GM10266 (cell line): Measurements from ENCODE around the gene CTNNA3.

Source experiments
- DNase-seq: peaks from one replicate; pipeline ENCODE4 v3.0.0; 2012; ENCODE audit errors: extremely low spot score
- CTCF ChIP-seq: IDR thresholded peaks from 2 replicates; pipeline ENCODE4 v1.5.1; 2012; ENCODE audit warnings: mild to moderate bottlenecking, low read depth; ENCODE audit not compliant: control insufficient read depth, insufficient read depth; ENCODE audit errors: missing control alignments

CTNNA3 gene

GRCh38 chr10:66917104-66917503, 778.9 kb downstream of the CTNNA3 start:
- TF ChIP-seq CTCF, result no peak
- DNase-seq, result no peak

- DNase-seq, result no peak
- TF ChIP-seq CTCF, result no peak
Measured at GRCh38 chr10:66916030-66916429, 780.0 kb downstream of the CTNNA3 start.

GRCh38 chr10:66910671-66911070, 785.3 kb downstream of the CTNNA3 start:
- no peak for TF ChIP-seq CTCF
- no peak for DNase-seq

DNA sequence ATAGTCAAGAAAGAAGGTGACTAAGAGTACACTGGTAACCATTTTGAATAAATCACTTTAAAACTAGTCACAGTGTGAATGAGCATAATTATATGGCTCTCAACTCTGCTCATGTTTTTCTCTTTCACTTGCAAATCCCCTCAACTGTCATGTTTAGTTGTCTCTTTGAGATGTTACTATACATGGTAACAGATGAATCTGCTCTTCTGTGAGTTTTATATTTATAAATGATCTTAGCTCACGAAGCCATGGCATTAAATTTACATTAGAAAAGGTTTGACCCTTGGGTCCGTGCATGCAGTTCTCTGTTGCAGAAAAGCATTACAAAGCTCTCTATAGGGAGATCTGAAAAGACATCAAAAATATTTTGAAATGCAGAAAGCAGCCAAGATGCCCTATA, 803.1 kb downstream of the CTNNA3 start:
- no peak for TF ChIP-seq CTCF
- no peak for DNase-seq

- DNase-seq, result no peak
- no peak for TF ChIP-seq CTCF
Measured at GRCh38 chr10:66888237-66888636, 807.8 kb downstream of the CTNNA3 start.

DNA sequence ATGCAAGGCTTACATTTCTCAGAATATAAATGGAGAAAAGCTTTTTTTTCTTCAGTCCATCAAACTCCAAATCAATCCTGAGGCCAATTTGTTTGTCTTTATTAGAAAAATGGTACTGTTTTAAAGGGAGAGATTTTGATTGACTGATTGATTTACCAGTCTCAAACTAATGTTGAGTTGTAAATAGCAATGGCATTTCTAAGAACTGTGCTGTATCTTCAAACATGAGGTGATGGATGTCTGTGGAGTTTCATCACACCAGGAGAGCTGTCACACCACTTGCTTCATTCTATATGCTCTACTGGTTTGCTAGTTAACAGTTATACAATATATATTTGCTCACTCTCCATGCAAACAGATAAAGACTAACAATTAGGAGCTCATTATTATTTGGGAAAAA, 809.1 kb downstream of the CTNNA3 start:
- TF ChIP-seq CTCF, result no peak

DNA sequence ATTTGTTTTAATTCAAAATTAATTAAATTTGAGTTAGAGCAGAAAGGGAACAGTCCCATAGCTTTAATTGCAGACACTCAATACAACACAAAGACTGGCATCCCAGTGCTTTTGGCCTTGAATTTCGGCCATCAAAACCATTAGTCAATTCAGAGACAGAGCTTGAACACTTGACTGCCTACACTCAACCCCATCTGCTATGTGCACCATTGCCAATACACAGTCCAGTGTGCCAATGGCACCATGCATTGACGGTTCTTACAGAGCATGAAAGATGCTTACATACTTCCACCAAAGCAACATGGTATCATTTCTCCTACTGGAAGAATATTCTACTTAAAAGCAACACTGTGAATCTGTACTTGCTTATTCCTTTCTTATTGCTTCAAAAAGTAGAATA, 813.7 kb downstream of the CTNNA3 start:
- DNase-seq, result no peak
- TF ChIP-seq CTCF, result no peak

More for the DNA sequence above, 809.1 kb downstream of the CTNNA3 start:
- no peak for DNase-seq
